H9 (cell line): ENCODE results near the gene PXYLP1. TPM values are rescaled to one million over a fixed set of nuclear protein-coding genes. Genes with fewer than 3 reads are reported as not detected.

ENCODE experiments used
- DNase-seq: peaks from one replicate; pipeline ENCODE4 v3.0.0-alpha.2; 2017
- H2AFZ ChIP-seq: one replicate; pipeline ENCODE4 v1.6.1; 2013; ENCODE audit warnings: mild to moderate bottlenecking, low read length, control low read depth, moderate library complexity
- H2AK5ac ChIP-seq: 2 replicates; pipeline ENCODE4 v1.6.1; 2013; ENCODE audit warnings: low read length, control low read depth, mixed read lengths; ENCODE audit not compliant: insufficient read length
- H2BK120ac ChIP-seq: one replicate; pipeline ENCODE4 v1.6.1; 2013; ENCODE audit warnings: low read depth, mild to moderate bottlenecking, low read length, control low read depth, inconsistent platforms; ENCODE audit not compliant: poor library complexity, severe bottlenecking
- H2BK12ac ChIP-seq: 2 replicates; pipeline ENCODE4 v1.6.1; 2013; ENCODE audit warnings: low read length, control low read depth, mixed read lengths, low read depth; ENCODE audit not compliant: insufficient read length
- H2BK15ac ChIP-seq: 2 replicates; pipeline ENCODE4 v1.6.1; 2013; ENCODE audit warnings: low read depth, low read length, control low read depth
- H2BK20ac ChIP-seq: one replicate; pipeline ENCODE4 v1.6.1; 2013; ENCODE audit warnings: low read depth, mild to moderate bottlenecking, low read length, control low read depth, inconsistent platforms; ENCODE audit not compliant: poor library complexity, severe bottlenecking
- H2BK5ac ChIP-seq: 2 replicates; pipeline ENCODE4 v1.6.1; 2013; ENCODE audit warnings: low read length, control low read depth, mixed read lengths; ENCODE audit not compliant: insufficient read length
- H3K14ac ChIP-seq: 2 replicates; pipeline ENCODE4 v1.6.1; 2013; ENCODE audit warnings: low read length, control low read depth; ENCODE audit not compliant: insufficient read depth
- H3K18ac ChIP-seq: 2 replicates; pipeline ENCODE4 v1.6.1; 2013; ENCODE audit warnings: low read depth, mild to moderate bottlenecking, mixed read lengths, low read length, control low read depth; ENCODE audit not compliant: insufficient read length
- H3K23ac ChIP-seq: 2 replicates; pipeline ENCODE4 v1.6.1; 2013; ENCODE audit warnings: low read length, control low read depth, mixed read lengths, low read depth; ENCODE audit not compliant: insufficient read length
- H3K23me2 ChIP-seq: 2 replicates; pipeline ENCODE4 v1.6.1; 2013; ENCODE audit warnings: low read depth, mild to moderate bottlenecking, mixed read lengths, low read length, control low read depth; ENCODE audit not compliant: insufficient read length, poor library complexity, severe bottlenecking
- H3K27ac ChIP-seq: 2 replicates; pipeline ENCODE4 v1.5.1; 2013; ENCODE audit warnings: low read length, control low read depth, mixed read lengths, low read depth; ENCODE audit not compliant: insufficient read length
- H3K27me3 ChIP-seq: 2 replicates; pipeline ENCODE4 v1.6.1; 2013; ENCODE audit warnings: low read length, control low read depth, inconsistent platforms; ENCODE audit not compliant: insufficient read depth
- H3K4ac ChIP-seq: 2 replicates; pipeline ENCODE4 v1.6.1; 2013; ENCODE audit warnings: low read depth, mild to moderate bottlenecking, control low read depth, inconsistent platforms, low read length, moderate library complexity
- H3K4me1 ChIP-seq: 2 replicates; pipeline ENCODE4 v1.6.1; 2013; ENCODE audit warnings: low read length, control low read depth, inconsistent platforms; ENCODE audit not compliant: insufficient read depth
- H3K4me2 ChIP-seq: 2 replicates; pipeline ENCODE4 v1.6.1; 2013; ENCODE audit warnings: low read length, control low read depth, mixed read lengths; ENCODE audit not compliant: insufficient read length, insufficient read depth
- H3K56ac ChIP-seq: 2 replicates; pipeline ENCODE4 v1.6.1; 2013; ENCODE audit warnings: low read depth, mild to moderate bottlenecking, mixed read lengths, low read length, control low read depth; ENCODE audit not compliant: insufficient read length
- H3K79me1 ChIP-seq: 2 replicates; pipeline ENCODE4 v1.6.1; 2013; ENCODE audit warnings: low read depth, mild to moderate bottlenecking, moderate library complexity, low read length, control low read depth, inconsistent platforms; ENCODE audit not compliant: insufficient read depth, poor library complexity, severe bottlenecking
- H3K79me2 ChIP-seq: 2 replicates; pipeline ENCODE4 v1.6.1; 2013; ENCODE audit warnings: low read length, control low read depth, inconsistent platforms; ENCODE audit not compliant: insufficient read depth
- H3K9ac ChIP-seq: 2 replicates; pipeline ENCODE4 v1.6.1; 2013; ENCODE audit warnings: low read length, control low read depth, mixed read lengths; ENCODE audit not compliant: insufficient read length; ENCODE audit errors: extremely low read depth
- H3K9me3 ChIP-seq: one replicate; pipeline ENCODE4 v1.6.1; 2013; ENCODE audit warnings: low read depth, low read length, inconsistent platforms; ENCODE audit not compliant: control insufficient read depth
- H3T11ph ChIP-seq: one replicate; pipeline ENCODE4 v1.6.1; 2013; ENCODE audit warnings: mild to moderate bottlenecking, low read length, control low read depth, inconsistent platforms
- H4K20me1 ChIP-seq: one replicate; pipeline ENCODE4 v1.6.1; 2013; ENCODE audit not compliant: control insufficient read depth, insufficient read length, insufficient read depth
- H4K5ac ChIP-seq: 2 replicates; pipeline ENCODE4 v1.6.1; 2013; ENCODE audit warnings: low read depth, mild to moderate bottlenecking, mixed read lengths, low read length, control low read depth; ENCODE audit not compliant: insufficient read length
- H4K8ac ChIP-seq: replicated peaks from 2 replicates; pipeline ENCODE4 v1.6.1; 2013; ENCODE audit warnings: low read length, control low read depth, mixed read lengths, low read depth; ENCODE audit not compliant: insufficient read length
- H4K91ac ChIP-seq: 2 replicates; pipeline ENCODE4 v1.6.1; 2013; ENCODE audit warnings: low read depth, mild to moderate bottlenecking, moderate library complexity, mixed read lengths, low read length, control low read depth; ENCODE audit not compliant: insufficient read length
- H3K27ac Mint-ChIP-seq, 3 experiments: 2 replicates in 2 of 3; 3 replicates in 1 of 3; pipeline ENCODE4 v1.8.0; 2020 to 2021; ENCODE audit warnings: mixed read lengths in 3 of 3, mild to moderate bottlenecking in 1 of 3, moderate library complexity in 1 of 3
- H3K27me3 Mint-ChIP-seq: 2 replicates; pipeline ENCODE4 v1.8.0; 2021; ENCODE audit warnings: low read depth, mild to moderate bottlenecking, moderate library complexity, mixed read lengths
- H3K36me3 Mint-ChIP-seq, 3 experiments: 2 replicates in 2 of 3; 3 replicates in 1 of 3; pipeline ENCODE4 v1.8.0; 2020 to 2021; ENCODE audit warnings: low read depth in 3 of 3, mixed read lengths in 3 of 3; ENCODE audit not compliant: insufficient read depth in 1 of 3
- H3K4me1 Mint-ChIP-seq, 2 experiments: 2 replicates each; pipeline ENCODE4 v1.8.0; 2020; ENCODE audit warnings: mixed read lengths in 2 of 2
- H3K4me3 Mint-ChIP-seq, 2 experiments: 2 replicates in 1 of 2; 3 replicates in 1 of 2; pipeline ENCODE4 v1.8.0; 2020 to 2021; ENCODE audit warnings: mild to moderate bottlenecking in 2 of 2, mixed read lengths in 2 of 2, moderate library complexity in 1 of 2
- H3K9me3 Mint-ChIP-seq, 2 experiments: 2 replicates in 1 of 2; 3 replicates in 1 of 2; pipeline ENCODE4 v1.8.0; 2020; ENCODE audit warnings: mild to moderate bottlenecking in 2 of 2, mixed read lengths in 2 of 2, moderate library complexity in 1 of 2
- CTCF ChIP-seq: fragments of 200-600 bp; sonication (generic); conservative IDR thresholded peaks from 3 replicates; pipeline ENCODE4 v1.8.0; 2021; ENCODE audit warnings: antibody characterized with exemption, mild to moderate bottlenecking
- WGBS: extraction: QIAGEN DNeasy Blood & Tissue Kit; methylation state at CpG from one replicate; pipeline ENCODE4 v1.1.7; 2013; ENCODE audit warnings: missing lambda C conversion rate, low lambda C conversion rate, mixed read lengths; ENCODE audit not compliant: insufficient read length; ENCODE audit errors: extremely low coverage; 5-methylcytosine and 5-hydroxymethylcytosine counted together
- total RNA-seq: library from RNA; stranded (reverse); gene quantifications from 2 replicates; pipeline ENCODE4 v1.2.1, GENCODE V29; 2021

PXYLP1 gene
- total RNA-seq, 1 experiment from 2014 or later = 17.9 TPM

DNA sequence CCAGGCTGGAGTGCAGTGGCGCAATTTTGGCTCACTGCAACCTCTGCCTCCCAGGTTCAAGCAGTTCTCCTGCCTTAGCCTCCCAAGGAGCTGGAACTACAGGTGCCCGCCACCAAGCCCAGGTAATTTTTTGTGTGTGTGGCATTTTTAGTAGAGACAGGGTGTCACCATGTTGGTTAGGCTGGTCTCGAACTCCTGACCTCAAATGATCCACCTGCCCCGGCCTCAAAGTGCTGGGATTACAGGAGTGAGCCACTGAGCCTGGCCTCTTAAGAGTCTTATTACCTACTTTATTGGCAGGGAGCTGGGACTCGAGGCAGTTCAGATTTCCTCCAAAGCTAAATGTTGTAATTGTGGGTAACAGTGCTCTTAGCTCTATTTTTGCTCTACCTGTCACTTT lies 16.4 kb downstream of the PXYLP1 start:
- no peak overlapping the region for H3T11ph ChIP-seq

More for the DNA sequence above, 16.4 kb downstream of the PXYLP1 start:
- Histone ChIP-seq H2AK5ac (no peak overlapping the region), H3K18ac (no peak overlapping the region), H2BK15ac (no peak overlapping the region), H3K79me2 (no peaks in the 10 kb centered on the region), H3K56ac (no peak overlapping the region), H4K20me1 (no peaks in the 10 kb centered on the region), H3K4me1 (no peaks in the 10 kb centered on the region), H4K5ac (no peak overlapping the region), H3K27me3 (no peaks in the 10 kb centered on the region), H3K4me2 (no peak overlapping the region), H2AFZ (no peak overlapping the region), H3K23ac (no peak overlapping the region), H3K9ac (no peak overlapping the region), H4K8ac (no peak overlapping the region), H3K79me1 (no peaks in the 10 kb centered on the region), H3K4ac (no peak overlapping the region), H3K23me2 (no peaks in the 10 kb centered on the region), H2BK20ac (no peak overlapping the region), H2BK120ac (no peak overlapping the region), H3K27ac (no peak overlapping the region), H2BK12ac (no peak overlapping the region), H2BK5ac (no peak overlapping the region), H3K9me3 (no peaks in the 10 kb centered on the region), H4K91ac (no peak overlapping the region), H3K14ac (no peak overlapping the region)
- WGBS = no CpG with 5 or more reads among the region's 5 CpGs
- TF ChIP-seq CTCF = no peak
- Mint-ChIP-seq H3K4me3 (no peak overlapping the region), H3K4me1 (peaks cover 2 to 4% of the 10 kb centered on the region in 2 experiments; a peak in 3 of 4 replicates), H3K9me3 (no peaks in the 10 kb centered on the region), H3K27me3 (no peaks in the 10 kb centered on the region), H3K27ac (no peak overlapping the region), H3K36me3 (peaks cover 0 to 6% (median under 1%) of the 10 kb centered on the region in 3 experiments; a peak in 2 of 7 replicates)
- DNase-seq = no peak
